ENCODE measurements around the gene DDX42.
"Not testable (repeated sequence)": the region's sequence is repeated elsewhere in the genome, so short reads cannot be mapped to it uniquely, and the experiment has no call there.

Gene DDX42

GRCh38 chr17:63783522-63783921, 9.6 kb downstream of the DDX42 start:
- DNase-seq = no peak

- no peak for DNase-seq
Observed at GRCh38 chr17:63785556-63785955, 11.6 kb downstream of the DDX42 start.

- no peak for DNase-seq
Observed at GRCh38 chr17:63786117-63786516, 12.1 kb downstream of the DDX42 start.

- no peak for DNase-seq
Observed at GRCh38 chr17:63786971-63787711, 13.2 kb downstream of the DDX42 start.

GRCh38 chr17:63790057-63790456, 16.1 kb downstream of the DDX42 start:
- no peak for DNase-seq

- no peak for DNase-seq
Observed at GRCh38 chr17:63792055-63792729, 18.2 kb downstream of the DDX42 start.

- not testable (repeated sequence) for DNase-seq
Observed at GRCh38 chr17:63796375-63796774, 22.4 kb downstream of the DDX42 start.

GRCh38 chr17:63798572-63799106, 24.7 kb downstream of the DDX42 start:
- no peak for DNase-seq

- DNase-seq = no peak
Observed at GRCh38 chr17:63800783-63801182, 26.8 kb downstream of the DDX42 start.

- DNase-seq = no peak
Observed at GRCh38 chr17:63804328-63804727, 30.4 kb downstream of the DDX42 start.

GRCh38 chr17:63805591-63805990, 31.6 kb downstream of the DDX42 start:
- DNase-seq = no peak

- no peak for DNase-seq
Observed at GRCh38 chr17:63809970-63810369, 36.0 kb downstream of the DDX42 start.

- DNase-seq = no peak
Observed at GRCh38 chr17:63816123-63816522, 42.2 kb downstream of the DDX42 start.

- no peak for DNase-seq
Observed at GRCh38 chr17:63816669-63817068, 42.7 kb downstream of the DDX42 start.

GRCh38 chr17:63817736-63818385, 43.9 kb downstream of the DDX42 start:
- no peak for DNase-seq

- no peak for DNase-seq
Observed at GRCh38 chr17:63819131-63819530, 45.2 kb downstream of the DDX42 start.

GRCh38 chr17:63819585-63820537, 45.9 kb downstream of the DDX42 start:
- no peak for DNase-seq

GRCh38 chr17:63820963-63821561, 47.1 kb downstream of the DDX42 start:
- DNase-seq = no peak

GRCh38 chr17:63821804-63822203, 47.8 kb downstream of the DDX42 start:
- DNase-seq = no peak

- DNase-seq = no peak
Observed at GRCh38 chr17:63822537-63822936, 48.6 kb downstream of the DDX42 start.

- DNase-seq = no peak
Observed at GRCh38 chr17:63823659-63824331, 49.8 kb downstream of the DDX42 start.

GRCh38 chr17:63824362-63824761, 50.4 kb downstream of the DDX42 start:
- no peak for DNase-seq

Data from NCI-H226 (cell line).